NOMO-1 (cell line): ENCODE measurements around the gene RBBP4.
A peak's percentile ranks its signal among the peaks of the same experiment; 100 is the strongest.
"Not testable (repeated sequence)": the region's sequence is repeated elsewhere in the genome, so short reads cannot be mapped to it uniquely, and the experiment has no call there.

ENCODE experiments used
- DNase-seq, 2 experiments: peaks; one replicate each; lab custom pipeline; 2025; ENCODE audit not compliant: unreplicated experiment in 2 of 2; lab: John Stamatoyannopoulos, UW

Gene RBBP4

GRCh38 chr1:32650752-32651460 lies at the start of gene RBBP4:
Gene RBBP4, plus strand, starts transcription at chr1:32651208. Its CDS starts 99 bp downstream, at chr1:32651307.
- peak; percentile 93 to 96 for DNase-seq

GRCh38 chr1:32605711-32606424 lies 45.1 kb upstream of the RBBP4 start:
- DNase-seq = no peak

- DNase-seq = no peak
Measured at GRCh38 chr1:32606565-32607371, 44.2 kb upstream of the RBBP4 start.

GRCh38 chr1:32609180-32609579 lies 41.8 kb upstream of the RBBP4 start:
- DNase-seq = no peak

- no peak for DNase-seq
Measured at GRCh38 chr1:32611859-32612188, 39.2 kb upstream of the RBBP4 start.

GRCh38 chr1:32612189-32612881 lies 38.7 kb upstream of the RBBP4 start:
- DNase-seq = no peak

GRCh38 chr1:32613472-32613871 lies 37.5 kb upstream of the RBBP4 start:
- DNase-seq = no peak

- DNase-seq = no peak
Measured at GRCh38 chr1:32618673-32619221, 32.3 kb upstream of the RBBP4 start.

- DNase-seq = no peak
Measured at GRCh38 chr1:32619701-32620485, 31.1 kb upstream of the RBBP4 start.

- no peak for DNase-seq
Measured at GRCh38 chr1:32622205-32622604, 28.8 kb upstream of the RBBP4 start.

- peak in 1 of 2 experiments; percentile 2 for DNase-seq
Measured at GRCh38 chr1:32622806-32623681, 28.0 kb upstream of the RBBP4 start.

GRCh38 chr1:32623775-32624174 lies 27.2 kb upstream of the RBBP4 start:
- DNase-seq = no peak

- no peak for DNase-seq
Measured at GRCh38 chr1:32626176-32626575, 24.8 kb upstream of the RBBP4 start.

GRCh38 chr1:32627596-32628162 lies 23.3 kb upstream of the RBBP4 start:
- DNase-seq = peak; percentile 58 to 63

GRCh38 chr1:32630173-32630572 lies 20.8 kb upstream of the RBBP4 start:
- not testable (repeated sequence) for DNase-seq

GRCh38 chr1:32632829-32633228 lies 18.2 kb upstream of the RBBP4 start:
- DNase-seq = no peak

GRCh38 chr1:32635508-32636277 lies 15.3 kb upstream of the RBBP4 start:
- DNase-seq = no peak
